ENCODE data around the gene ASNS.

Gene ASNS

DNA sequence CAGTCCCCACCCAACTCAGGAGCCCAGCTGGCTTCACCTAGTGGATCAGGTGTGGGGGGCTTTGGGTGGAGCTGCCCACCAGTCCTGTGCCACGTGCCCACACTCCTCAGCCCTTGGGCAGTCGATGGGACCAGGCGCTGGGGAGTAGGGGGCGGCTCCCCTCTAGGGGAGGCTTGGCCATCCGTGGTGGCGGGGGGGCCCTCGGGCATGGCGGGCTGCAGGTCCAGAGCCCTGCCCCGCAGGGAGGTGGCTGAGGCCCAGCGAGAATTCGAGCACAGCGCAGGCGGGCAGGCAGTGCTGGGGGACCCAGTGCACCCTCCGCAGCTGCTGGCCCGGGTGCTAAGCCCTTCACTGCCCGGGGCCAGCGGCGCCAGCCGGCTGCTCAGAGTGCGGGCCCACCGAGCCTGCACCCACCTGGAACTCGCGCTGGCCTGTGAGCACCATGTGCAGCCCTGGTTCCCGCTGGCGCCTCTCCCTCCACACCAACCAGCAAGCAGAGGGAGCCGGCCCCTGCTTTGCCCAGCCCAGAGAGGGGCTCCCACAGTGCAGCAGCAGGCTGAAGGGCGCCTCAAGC lies 29.3 kb downstream of the ASNS start:
- no peak for DNase-seq (ENCODE audit: low spot score)

DNA sequence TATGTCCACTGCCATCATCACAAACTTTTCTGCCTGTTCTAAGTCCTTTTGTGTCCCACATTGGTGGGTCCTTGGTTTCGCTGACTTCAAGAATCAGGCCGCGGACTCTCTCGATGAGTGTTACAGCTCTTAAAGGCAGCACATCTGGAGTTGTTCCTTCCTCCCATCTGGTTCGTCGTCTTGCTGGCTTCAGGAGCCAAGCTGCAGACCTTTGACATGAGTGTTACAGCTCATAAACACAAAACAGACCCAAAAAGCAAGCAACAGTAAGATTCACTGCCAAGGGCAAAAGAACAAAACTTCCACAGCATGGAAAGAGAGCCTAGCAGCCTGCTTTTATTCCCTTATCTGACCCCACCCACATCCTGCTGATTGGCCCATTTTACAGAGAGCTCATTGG lies 30.2 kb downstream of the ASNS start:
- no peak for DNase-seq (ENCODE audit: low spot score)

GRCh38 chr7:97835296-97836138 lies 36.7 kb downstream of the ASNS start:
- peak; percentile 71 for DNase-seq (ENCODE audit: low spot score)

- no peak for DNase-seq (ENCODE audit: low spot score)
These were observed 53.0 kb downstream of the ASNS start for GRCh38 chr7:97819161-97819560.

DNA sequence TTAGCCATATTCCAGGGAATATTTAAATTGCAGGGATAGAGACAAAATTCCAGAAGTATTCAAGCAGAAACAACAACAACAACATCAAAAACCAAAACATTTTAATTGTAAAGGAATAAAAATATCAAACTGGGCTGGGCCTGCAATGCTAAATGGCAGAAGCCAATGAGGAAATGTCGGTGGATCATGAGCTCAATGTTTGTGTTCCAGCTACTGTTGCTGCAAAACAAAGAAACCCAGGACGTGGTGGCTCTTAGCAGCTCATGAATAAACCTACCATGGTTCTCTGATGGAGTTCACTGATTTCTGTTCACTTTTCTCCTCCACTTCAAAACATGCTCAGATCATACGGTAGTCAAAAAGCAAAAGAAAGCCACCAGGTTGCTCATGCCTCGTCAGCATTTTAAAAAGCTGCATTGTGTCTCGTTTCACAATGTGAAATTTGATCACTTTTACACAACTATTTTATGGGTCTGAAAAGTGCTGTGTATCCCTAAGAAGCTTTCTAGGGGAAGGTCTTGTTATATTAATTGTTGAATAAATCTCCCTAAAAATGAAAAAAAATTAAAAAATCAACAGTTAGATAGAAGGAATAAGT lies 54.0 kb downstream of the ASNS start:
- DNase-seq (ENCODE audit: low spot score), result no peak

Small RNA genes within 50 kb of the gene (small RNA-seq; reads per million reads assigned to genes)
- gene AC005326.1 (0 reads per million in 2 experiments), gene AC079781.2 (0 reads per million in 2 experiments), gene SNRPCP9 (0 reads per million in 2 experiments)
